ENCODE results near the gene MRPL47. TPM values are rescaled to one million over a fixed set of nuclear protein-coding genes. Genes with fewer than 3 reads are reported as not detected.

The MRPL47 gene
- total and polyA plus RNA-seq, 5 donors from 2014 or later = 24.0 to 69.1 (median 56.8) TPM

DNA sequence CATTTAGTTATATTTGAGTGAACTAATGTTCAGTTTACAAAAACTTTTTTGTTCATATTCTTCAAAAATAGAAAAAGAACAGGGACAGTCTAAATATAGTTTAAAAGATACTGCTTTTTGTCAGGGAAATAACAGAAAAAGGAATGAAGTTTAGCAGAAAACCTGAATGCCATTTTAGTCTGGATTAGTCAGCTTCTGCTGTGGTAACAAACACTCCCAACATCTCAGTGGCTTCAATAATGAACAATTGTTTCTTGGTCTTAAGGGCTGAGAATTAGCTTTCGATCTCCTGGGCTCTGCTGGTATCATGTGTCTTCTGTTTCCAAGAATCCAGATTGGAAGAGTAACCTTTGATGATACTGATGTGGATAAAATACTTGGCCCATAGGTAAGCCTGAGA, 36.0 kb upstream of the MRPL47 start:
- DNase-seq = no peak
- Mint-ChIP-seq H3K27me3 (no peaks in the 10 kb centered on the region), H3K36me3 (peaks cover 3% of the 10 kb centered on the region), H3K9me3 (no peaks in the 10 kb centered on the region), H3K27ac (no peak overlapping the region), H3K4me3 (no peak overlapping the region), H3K4me1 (no peaks in the 10 kb centered on the region)
- H3K36me3 ChIP-seq (ENCODE audit: control insufficient read depth, insufficient read depth, low read length) = no peaks in the 10 kb centered on the region
- no peaks in the 10 kb centered on the region for H3K27me3 ChIP-seq (ENCODE audit: control insufficient read depth, insufficient read depth, low read length)
- H3K4me3 ChIP-seq (ENCODE audit: low read depth, low read length) = no peak overlapping the region
- no peak for ATAC-seq (ENCODE audit: low read depth in 2 of 2)
- H3K27ac ChIP-seq (ENCODE audit: insufficient read depth, low read length, poor library complexity, severe bottlenecking) = no peak overlapping the region
- no peaks in the 10 kb centered on the region for H3K4me1 ChIP-seq (ENCODE audit: control insufficient read depth, insufficient read depth, low read length, poor library complexity, severe bottlenecking)
- H3K9me3 ChIP-seq (ENCODE audit: control insufficient read depth in 2 of 2, low read length in 2 of 2) = no peaks in the 10 kb centered on the region

GRCh38 chr3:179630753-179631451, 26.5 kb upstream of the MRPL47 start:
- no peak overlapping the region for H3K4me3 Mint-ChIP-seq
- Histone ChIP-seq H3K4me1 (ENCODE audit: control insufficient read depth, insufficient read depth, low read length, poor library complexity, severe bottlenecking) (no peaks in the 10 kb centered on the region), H3K27me3 (ENCODE audit: control insufficient read depth, insufficient read depth, low read length) (no peaks in the 10 kb centered on the region), H3K9me3 (ENCODE audit: control insufficient read depth in 2 of 2, low read length in 2 of 2) (no peaks in the 10 kb centered on the region), H3K4me3 (ENCODE audit: low read depth, low read length) (no peak overlapping the region), H3K36me3 (ENCODE audit: control insufficient read depth, insufficient read depth, low read length) (peaks cover 2% of the 10 kb centered on the region), H3K27ac (ENCODE audit: insufficient read depth, low read length, poor library complexity, severe bottlenecking) (no peak overlapping the region)
- no peaks in the 10 kb centered on the region for H3K4me1 Mint-ChIP-seq
- H3K27me3 Mint-ChIP-seq = no peaks in the 10 kb centered on the region
- H3K36me3 Mint-ChIP-seq = peaks cover 10% of the 10 kb centered on the region
- DNase-seq (no peak), ATAC-seq (ENCODE audit: low read depth in 2 of 2) (no peak)
- no peak overlapping the region for H3K27ac Mint-ChIP-seq
- no peaks in the 10 kb centered on the region for H3K9me3 Mint-ChIP-seq

DNA sequence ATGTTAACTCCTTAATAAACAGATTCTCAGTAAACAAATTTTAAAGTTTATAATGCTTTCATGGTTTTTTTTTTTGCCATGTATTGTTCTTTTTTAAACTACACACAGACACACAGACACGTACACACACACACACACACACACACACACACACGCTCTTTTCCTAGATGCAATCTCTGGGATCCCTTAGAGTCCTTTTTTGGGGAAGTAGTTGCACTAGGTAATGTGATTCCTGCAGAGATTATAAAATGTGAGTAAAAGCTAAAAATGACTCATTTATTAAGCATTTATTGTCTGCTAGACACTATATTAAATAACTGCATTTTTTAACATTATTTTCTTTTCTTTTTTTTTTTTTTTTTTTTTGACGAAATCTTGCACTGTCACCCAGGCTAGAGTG, 20.0 kb upstream of the MRPL47 start:
- Histone ChIP-seq H3K27ac (ENCODE audit: insufficient read depth, low read length, poor library complexity, severe bottlenecking) (no peak overlapping the region), H3K4me3 (ENCODE audit: low read depth, low read length) (no peak overlapping the region), H3K9me3 (ENCODE audit: control insufficient read depth in 2 of 2, low read length in 2 of 2) (no peaks in the 10 kb centered on the region), H3K27me3 (ENCODE audit: control insufficient read depth, insufficient read depth, low read length) (no peaks in the 10 kb centered on the region), H3K36me3 (ENCODE audit: control insufficient read depth, insufficient read depth, low read length) (peaks cover 51% of the 10 kb centered on the region), H3K4me1 (ENCODE audit: control insufficient read depth, insufficient read depth, low read length, poor library complexity, severe bottlenecking) (no peaks in the 10 kb centered on the region)
- no peaks in the 10 kb centered on the region for H3K27me3 Mint-ChIP-seq
- ATAC-seq (ENCODE audit: low read depth in 2 of 2) = no peak
- H3K9me3 Mint-ChIP-seq = no peaks in the 10 kb centered on the region
- H3K36me3 Mint-ChIP-seq = peaks cover 37% of the 10 kb centered on the region
- peaks cover 0 to 7% (median 0%) of the 10 kb centered on the region in 4 donors for H3K4me1 Mint-ChIP-seq
- no peak for DNase-seq
- H3K27ac Mint-ChIP-seq = no peak overlapping the region
- H3K4me3 Mint-ChIP-seq = no peak overlapping the region

DNA sequence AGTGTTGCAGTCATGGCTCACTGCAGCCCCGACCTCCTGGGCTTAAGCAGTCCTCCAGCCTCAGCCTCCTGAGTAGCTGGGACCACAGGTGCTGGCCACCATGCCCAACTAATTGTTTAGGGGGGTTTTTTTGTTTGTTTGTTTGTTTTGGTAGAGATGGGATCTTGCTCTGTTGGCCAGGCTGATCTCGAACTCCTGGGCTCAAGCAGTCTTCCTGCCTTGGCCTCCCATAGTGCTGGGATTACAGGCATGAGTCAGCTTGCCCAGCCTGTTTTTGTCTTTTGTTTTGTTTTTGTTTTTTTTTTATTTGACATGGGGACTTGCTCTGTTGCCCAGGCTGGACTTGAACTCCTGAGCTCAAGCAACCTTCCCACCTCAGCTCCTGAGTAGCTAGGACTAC, 17.6 kb upstream of the MRPL47 start:
- peaks cover 39% of the 10 kb centered on the region for H3K36me3 Mint-ChIP-seq
- Histone ChIP-seq H3K36me3 (ENCODE audit: control insufficient read depth, insufficient read depth, low read length) (peaks cover 66% of the 10 kb centered on the region), H3K4me1 (ENCODE audit: control insufficient read depth, insufficient read depth, low read length, poor library complexity, severe bottlenecking) (no peaks in the 10 kb centered on the region), H3K4me3 (ENCODE audit: low read depth, low read length) (no peak overlapping the region), H3K9me3 (ENCODE audit: control insufficient read depth in 2 of 2, low read length in 2 of 2) (no peaks in the 10 kb centered on the region), H3K27ac (ENCODE audit: insufficient read depth, low read length, poor library complexity, severe bottlenecking) (no peak overlapping the region), H3K27me3 (ENCODE audit: control insufficient read depth, insufficient read depth, low read length) (no peaks in the 10 kb centered on the region)
- no peak overlapping the region for H3K4me3 Mint-ChIP-seq
- H3K27me3 Mint-ChIP-seq = no peaks in the 10 kb centered on the region
- no peaks in the 10 kb centered on the region for H3K9me3 Mint-ChIP-seq
- no peak overlapping the region for H3K27ac Mint-ChIP-seq
- peaks cover 0 to 7% (median 0%) of the 10 kb centered on the region in 4 donors for H3K4me1 Mint-ChIP-seq
- ATAC-seq (ENCODE audit: low read depth in 2 of 2) (no peak), DNase-seq (no peak)

DNA sequence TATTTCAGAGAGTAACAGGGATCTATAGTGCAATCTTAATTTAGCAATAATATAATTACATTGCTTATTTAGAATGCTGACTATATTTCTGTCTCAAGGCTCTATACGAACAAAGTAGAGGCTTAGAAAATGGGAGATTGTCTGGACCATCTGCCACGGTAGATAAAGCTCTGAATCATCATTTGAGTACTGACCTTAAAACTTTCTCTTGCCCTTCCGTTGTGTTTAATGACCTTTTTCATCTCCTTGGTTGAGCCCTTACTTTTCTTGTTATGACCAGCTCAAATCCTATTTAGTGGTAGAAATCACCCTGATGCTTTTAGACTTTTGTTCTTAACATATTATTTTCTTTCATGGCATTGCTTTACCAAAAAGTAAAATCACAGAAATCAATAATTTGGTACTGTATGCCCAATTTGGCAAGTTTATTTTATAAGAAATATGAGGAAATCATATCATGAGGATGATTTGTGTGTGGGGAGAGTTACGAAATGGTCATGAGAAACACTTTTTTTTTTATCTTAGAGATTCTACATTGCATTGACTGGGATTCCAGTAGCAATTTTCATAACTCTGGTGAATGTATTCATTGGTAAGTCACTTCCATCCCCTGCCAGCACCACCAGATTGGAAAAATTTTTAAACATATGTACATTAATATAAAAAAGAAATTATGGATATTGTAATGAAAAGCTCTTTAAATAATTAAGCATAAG, 11.2 kb upstream of the MRPL47 start:
- H3K27ac Mint-ChIP-seq = no peak overlapping the region
- Histone ChIP-seq H3K9me3 (ENCODE audit: control insufficient read depth in 2 of 2, low read length in 2 of 2) (no peaks in the 10 kb centered on the region), H3K4me1 (ENCODE audit: control insufficient read depth, insufficient read depth, low read length, poor library complexity, severe bottlenecking) (no peaks in the 10 kb centered on the region), H3K36me3 (ENCODE audit: control insufficient read depth, insufficient read depth, low read length) (peaks cover 18% of the 10 kb centered on the region), H3K27ac (ENCODE audit: insufficient read depth, low read length, poor library complexity, severe bottlenecking) (no peak overlapping the region), H3K27me3 (ENCODE audit: control insufficient read depth, insufficient read depth, low read length) (no peaks in the 10 kb centered on the region), H3K4me3 (ENCODE audit: low read depth, low read length) (no peak overlapping the region)
- H3K27me3 Mint-ChIP-seq = no peaks in the 10 kb centered on the region
- peaks cover 9 to 13% (median 10%) of the 10 kb centered on the region in 4 donors for H3K4me1 Mint-ChIP-seq
- DNase-seq (no peak), ATAC-seq (ENCODE audit: low read depth in 2 of 2) (no peak)
- peaks cover 24% of the 10 kb centered on the region for H3K36me3 Mint-ChIP-seq
- no peaks in the 10 kb centered on the region for H3K9me3 Mint-ChIP-seq
- H3K4me3 Mint-ChIP-seq = no peak overlapping the region

DNA sequence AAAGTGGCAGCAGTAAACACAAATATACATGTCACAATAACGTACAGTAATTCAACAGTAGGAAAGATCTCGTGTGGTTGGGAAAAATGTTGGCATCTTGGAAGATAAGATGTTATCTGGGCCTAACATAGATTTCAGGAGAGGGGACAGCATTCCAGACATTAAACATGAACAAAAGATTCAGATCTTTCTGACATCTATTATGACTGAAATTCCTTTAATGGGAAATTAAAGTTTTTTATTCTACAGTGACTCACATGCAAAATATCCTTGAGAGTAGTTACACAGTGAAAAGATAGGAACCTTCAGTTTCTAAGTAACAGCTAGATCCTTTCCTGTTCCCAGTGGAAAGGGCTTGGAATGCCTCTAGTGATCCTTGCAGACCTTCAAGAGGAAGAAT, 9.4 kb upstream of the MRPL47 start:
- Mint-ChIP-seq H3K36me3 (peaks cover 15% of the 10 kb centered on the region), H3K4me1 (peaks cover 15 to 25% (median 20%) of the 10 kb centered on the region in 4 donors)
- no peak for DNase-seq

DNA sequence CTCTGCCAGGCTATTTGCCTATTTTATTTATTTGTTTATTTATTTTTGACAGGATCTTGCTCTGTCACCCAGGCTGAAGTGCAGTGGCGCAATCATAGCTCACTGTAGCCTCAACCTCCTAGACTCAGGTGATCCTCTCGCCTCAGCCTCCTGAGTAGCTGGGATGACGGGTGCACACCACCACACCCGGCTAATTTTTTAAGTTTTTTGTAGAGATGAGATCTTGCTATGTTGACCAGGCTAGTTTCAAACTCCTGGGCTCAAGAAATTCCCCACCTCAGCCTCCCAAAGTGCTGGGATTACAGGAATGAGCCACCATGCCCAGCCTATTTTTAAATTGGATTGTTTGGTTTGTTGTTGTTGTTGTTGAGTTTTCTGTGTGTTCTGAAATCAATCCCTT, 5.6 kb upstream of the MRPL47 start:
- H3K4me1 ChIP-seq (ENCODE audit: control insufficient read depth, insufficient read depth, low read length, poor library complexity, severe bottlenecking) = peaks cover 28% of the 10 kb centered on the region
- Mint-ChIP-seq H3K9me3 (no peaks in the 10 kb centered on the region), H3K27ac (peak overlapping the region in 1 of 3 donors; percentile 88), H3K36me3 (peaks cover 5% of the 10 kb centered on the region), H3K4me3 (no peak overlapping the region), H3K27me3 (no peaks in the 10 kb centered on the region), H3K4me1 (peaks cover 34 to 50% (median 39%) of the 10 kb centered on the region in 4 donors)
- H3K27me3 ChIP-seq (ENCODE audit: control insufficient read depth, insufficient read depth, low read length) = no peaks in the 10 kb centered on the region
- ATAC-seq (ENCODE audit: low read depth in 2 of 2) = no peak
- peaks cover 2% of the 10 kb centered on the region for H3K36me3 ChIP-seq (ENCODE audit: control insufficient read depth, insufficient read depth, low read length)
- no peaks in the 10 kb centered on the region for H3K9me3 ChIP-seq (ENCODE audit: control insufficient read depth in 2 of 2, low read length in 2 of 2)
- no peak overlapping the region for H3K4me3 ChIP-seq (ENCODE audit: low read depth, low read length)
- H3K27ac ChIP-seq (ENCODE audit: insufficient read depth, low read length, poor library complexity, severe bottlenecking) = peak overlapping the region; percentile 77
- no peak for DNase-seq

More for the DNA sequence above, 9.4 kb upstream of the MRPL47 start:
- Mint-ChIP-seq H3K9me3 (no peaks in the 10 kb centered on the region), H3K27ac (no peak overlapping the region), H3K27me3 (no peaks in the 10 kb centered on the region), H3K4me3 (no peak overlapping the region)
- H3K4me3 ChIP-seq (ENCODE audit: low read depth, low read length) = no peak overlapping the region
- H3K36me3 ChIP-seq (ENCODE audit: control insufficient read depth, insufficient read depth, low read length) = peaks cover 13% of the 10 kb centered on the region
- H3K4me1 ChIP-seq (ENCODE audit: control insufficient read depth, insufficient read depth, low read length, poor library complexity, severe bottlenecking) = peaks cover 13% of the 10 kb centered on the region
- no peak overlapping the region for H3K27ac ChIP-seq (ENCODE audit: insufficient read depth, low read length, poor library complexity, severe bottlenecking)
- H3K9me3 ChIP-seq (ENCODE audit: control insufficient read depth in 2 of 2, low read length in 2 of 2) = no peaks in the 10 kb centered on the region
- ATAC-seq (ENCODE audit: low read depth in 2 of 2) = no peak
- no peaks in the 10 kb centered on the region for H3K27me3 ChIP-seq (ENCODE audit: control insufficient read depth, insufficient read depth, low read length)
